Measurements from ENCODE around the gene RABEP1.

- TF ChIP-seq ZNF384 (IDR thresholded peaks at IDR 0.05) (no peak), ARNT (IDR thresholded peaks at IDR 0.05) (no peak), ELF4 (IDR thresholded peaks at IDR 0.05) (no peak), SP1 (IDR thresholded peaks at IDR 0.05) (no peak)
These were observed 27.7 kb upstream of the RABEP1 start for GRCh38 chr17:5254414-5254813.
